Stimulated activated CD4-positive, alpha-beta T cell treated with anti-CD3 and anti-CD28 coated beads, Interleukin-12 subunit alpha, Interleukin-12 subunit beta, amount 100 ng/mL, for 24 hours (primary cell): ENCODE measurements around the gene ZC3H10.
A peak's percentile ranks its signal among the peaks of the same experiment; 100 is the strongest.

Experiments used
- DNase-seq, 2 experiments: peaks; one replicate each; pipeline ENCODE4 v3.0.0-alpha.2; 2020; ENCODE audit warnings: low read depth in 2 of 2

The ZC3H10 gene

DNA sequence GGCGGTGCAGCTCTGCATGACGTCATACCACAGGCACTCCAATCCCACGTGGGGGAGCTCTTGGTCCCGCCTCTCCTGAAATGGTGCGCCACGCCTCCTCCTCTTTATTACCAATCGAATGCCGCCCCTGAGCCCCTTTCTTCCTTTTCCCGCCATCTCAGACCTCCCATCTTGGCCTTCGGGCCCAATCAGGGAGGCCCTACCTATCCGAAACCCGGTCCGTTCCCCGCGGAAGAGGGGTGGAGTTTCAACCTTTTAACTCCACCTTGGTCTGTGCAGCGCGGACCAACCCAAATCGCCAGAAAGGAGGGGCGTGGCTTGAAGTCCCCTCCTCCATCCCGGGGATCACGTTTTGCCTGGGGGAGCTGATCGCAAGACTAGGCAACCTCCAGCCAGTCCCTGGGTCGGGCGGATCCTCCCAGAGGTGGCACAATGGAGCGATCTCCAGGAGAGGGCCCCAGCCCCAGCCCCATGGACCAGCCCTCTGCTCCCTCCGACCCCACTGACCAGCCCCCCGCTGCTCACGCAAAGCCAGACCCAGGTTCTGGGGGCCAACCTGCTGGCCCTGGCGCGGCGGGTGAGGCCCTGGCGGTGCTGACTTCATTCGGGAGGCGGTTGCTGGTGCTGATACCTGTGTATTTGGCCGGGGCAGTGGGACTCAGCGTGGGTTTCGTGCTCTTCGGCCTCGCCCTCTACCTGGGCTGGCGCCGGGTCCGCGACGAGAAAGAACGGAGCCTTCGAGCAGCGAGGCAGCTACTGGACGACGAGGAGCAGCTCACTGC is 10.0 kb downstream of the ZC3H10 start, which contains the start of gene ESYT1:
Gene ESYT1, plus strand, starts transcription at position 380 of the 782 bp plus-strand sequence. Its CDS starts 53 bp downstream, at position 433.
- DNase-seq: peak; percentile 93 to 97

DNA sequence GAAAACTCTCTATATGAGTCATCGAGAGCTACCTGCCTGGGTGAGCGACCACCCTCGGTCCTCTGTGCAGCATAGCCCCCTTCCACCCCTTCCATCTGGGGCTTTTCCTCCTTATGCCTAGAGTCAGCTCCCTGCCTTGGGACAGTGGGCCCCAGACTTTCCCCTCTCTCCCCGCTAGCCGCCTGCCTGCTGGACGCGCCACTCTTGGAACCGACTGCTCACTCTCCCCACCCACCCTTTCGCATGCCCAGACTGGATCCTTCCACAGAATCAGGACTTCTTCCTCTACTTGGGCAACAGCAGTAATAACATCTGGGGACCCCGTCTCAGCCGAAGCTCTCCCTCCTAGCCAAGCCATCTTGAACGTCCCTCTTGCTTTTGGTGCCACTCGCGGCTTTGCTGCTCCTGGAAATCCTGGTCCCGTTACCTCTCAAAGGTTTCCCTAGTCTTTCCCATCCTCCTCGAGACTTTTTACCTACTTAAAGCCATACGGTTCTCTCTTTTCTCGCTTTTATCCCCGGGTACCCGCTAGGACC is 10.7 kb downstream of the ZC3H10 start:
- DNase-seq: no peak

DNA sequence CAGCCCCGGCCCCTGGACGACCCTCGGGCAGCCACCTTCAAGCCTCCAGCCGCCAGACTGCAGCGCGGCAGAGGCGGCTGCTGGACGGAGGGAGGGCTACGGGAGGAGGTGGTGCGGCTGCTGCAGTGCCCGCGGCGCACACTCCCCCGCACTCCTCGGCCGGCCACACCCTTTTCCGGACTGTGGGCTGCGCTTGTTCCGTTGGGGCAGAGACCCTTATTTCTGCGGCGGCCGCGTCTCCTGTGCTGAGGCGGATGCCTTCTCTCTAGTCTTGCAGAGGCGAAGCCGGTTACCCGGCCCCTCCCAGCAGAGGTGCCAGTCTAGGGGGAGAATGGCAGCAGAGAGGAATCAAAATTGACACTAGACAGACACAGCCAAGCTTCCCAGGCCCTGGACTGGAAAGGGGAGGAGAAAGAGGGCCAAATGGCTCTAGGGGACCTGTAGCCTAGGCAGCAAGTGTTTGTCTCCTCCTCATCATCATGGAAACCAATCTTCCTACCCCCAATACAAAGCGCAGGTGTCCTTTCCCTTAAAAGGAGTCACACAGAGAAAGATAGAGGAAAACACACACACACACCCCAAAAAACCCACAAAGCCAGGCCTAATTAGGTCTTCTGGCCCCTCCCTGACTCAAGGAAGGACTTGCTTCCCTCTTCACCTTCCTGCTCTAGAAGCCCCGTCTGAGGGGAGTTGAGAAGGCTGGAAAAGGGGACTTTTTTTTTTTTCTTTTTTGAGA is 11.3 kb downstream of the ZC3H10 start:
- DNase-seq: peak in 1 of 2 experiments; percentile 60

DNA sequence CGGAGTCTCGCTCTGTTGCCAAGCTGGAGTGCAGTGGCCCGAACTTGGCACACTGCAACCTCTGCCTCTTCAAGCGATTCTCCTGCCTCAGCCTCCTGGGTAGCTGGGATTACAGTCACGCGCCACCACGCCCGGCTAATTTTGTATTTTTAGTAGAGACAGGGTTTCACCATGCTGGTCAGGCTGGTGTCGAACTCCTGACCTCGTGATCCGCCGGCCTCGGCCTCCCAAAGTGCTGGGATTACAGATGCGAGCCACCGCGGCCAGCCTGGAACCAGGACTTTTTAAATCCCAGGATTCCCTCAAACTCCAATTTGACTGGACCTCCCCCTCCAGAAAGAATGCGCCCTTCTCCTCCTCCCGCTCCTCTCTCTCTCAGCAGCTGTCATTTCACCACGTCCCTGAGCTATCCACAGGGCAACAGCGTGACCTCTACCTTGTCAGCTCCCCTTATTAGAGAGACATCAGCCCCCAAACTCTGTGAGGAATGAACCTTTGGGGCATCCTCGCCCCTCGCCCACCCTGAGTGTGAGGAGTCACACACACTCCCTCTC is 12.0 kb downstream of the ZC3H10 start:
- DNase-seq: no peak

- no peak for DNase-seq
Observed at GRCh38 chr12:56130876-56131275, 12.8 kb downstream of the ZC3H10 start.

DNA sequence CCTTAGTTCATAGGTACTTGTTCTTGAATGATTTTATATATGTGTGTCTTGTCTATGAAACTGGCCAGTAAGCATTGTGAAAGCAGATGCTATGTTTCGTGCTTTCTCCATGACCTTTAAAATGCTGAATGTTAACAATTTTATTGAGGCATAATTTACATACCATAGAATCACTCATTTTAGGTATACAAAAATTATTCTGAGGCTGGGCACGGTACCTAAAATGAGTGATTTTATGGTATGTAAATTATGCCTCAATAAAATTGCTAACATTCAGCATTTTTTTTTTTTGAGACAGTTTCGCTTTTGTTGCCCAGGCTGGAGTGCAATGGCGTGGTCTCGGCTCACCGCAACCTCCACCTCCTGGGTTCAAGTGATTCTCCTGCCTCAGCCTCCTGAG is 16.8 kb downstream of the ZC3H10 start:
- no peak for DNase-seq

DNA sequence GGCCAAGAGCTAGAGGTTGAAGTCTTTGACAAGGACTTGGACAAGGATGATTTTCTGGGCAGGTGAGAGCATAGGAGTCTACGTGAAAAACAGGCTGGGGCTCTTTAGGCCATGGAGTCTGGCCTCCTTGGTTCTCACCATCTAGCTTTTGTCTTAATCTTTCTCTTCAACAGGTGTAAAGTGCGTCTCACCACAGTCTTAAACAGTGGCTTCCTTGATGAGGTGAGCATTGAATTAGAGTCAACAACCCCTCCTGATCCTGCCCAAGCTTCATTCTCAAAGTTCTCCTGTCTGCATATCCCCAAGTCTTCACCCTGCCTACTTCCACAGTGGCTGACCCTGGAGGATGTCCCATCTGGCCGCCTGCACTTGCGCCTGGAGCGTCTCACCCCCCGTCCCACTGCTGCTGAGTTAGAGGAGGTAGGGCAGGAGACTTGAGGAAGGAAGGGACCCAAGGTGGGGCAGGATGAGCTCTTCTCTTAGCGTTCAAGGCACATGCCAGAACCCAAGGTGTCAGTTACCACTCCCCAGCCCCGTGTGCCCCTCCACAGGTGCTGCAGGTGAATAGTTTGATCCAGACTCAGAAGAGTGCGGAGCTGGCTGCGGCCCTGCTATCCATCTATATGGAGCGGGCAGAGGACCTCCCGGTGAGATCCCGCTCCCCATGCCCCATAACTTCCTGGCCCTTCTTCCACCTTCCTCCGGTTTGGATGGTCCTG is 19.9 kb downstream of the ZC3H10 start:
- DNase-seq: no peak

DNA sequence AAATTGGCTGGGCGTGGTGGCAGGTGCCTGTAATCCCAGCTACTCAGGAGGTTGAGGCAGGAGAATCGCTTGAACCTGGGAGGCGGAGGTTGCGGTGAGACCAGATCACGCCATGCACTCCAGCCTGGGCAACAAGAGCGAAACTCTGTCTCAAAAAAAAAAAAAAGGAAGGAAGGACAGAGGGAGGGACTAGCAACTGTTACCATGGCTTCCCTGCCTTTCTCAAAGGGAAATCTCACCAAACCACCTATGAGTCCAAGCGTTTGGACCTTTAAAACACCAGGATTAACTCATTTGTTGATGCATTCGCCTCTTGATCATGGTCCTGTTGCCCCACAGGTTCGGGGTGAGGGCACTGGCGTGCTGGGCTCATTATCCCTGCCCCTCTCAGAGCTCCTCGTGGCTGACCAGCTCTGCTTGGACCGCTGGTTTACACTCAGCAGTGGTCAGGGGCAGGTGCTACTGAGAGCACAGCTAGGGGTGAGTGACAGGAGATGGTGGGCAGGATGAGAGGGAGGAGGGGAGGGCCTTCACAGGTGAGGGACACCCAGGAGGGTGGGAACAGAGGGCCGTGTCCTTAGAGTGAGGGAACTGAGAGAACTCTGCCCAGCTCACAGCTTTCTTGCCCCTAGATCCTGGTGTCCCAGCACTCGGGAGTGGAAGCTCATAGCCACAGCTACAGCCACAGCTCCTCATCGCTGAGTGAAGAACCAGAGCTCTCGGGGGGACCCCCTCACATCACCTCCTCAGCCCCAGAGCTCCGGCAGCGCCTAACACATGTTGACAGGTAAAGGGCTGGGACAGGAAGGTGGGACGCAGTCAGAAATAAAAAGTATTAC is 24.1 kb downstream of the ZC3H10 start:
- no peak for DNase-seq

DNA sequence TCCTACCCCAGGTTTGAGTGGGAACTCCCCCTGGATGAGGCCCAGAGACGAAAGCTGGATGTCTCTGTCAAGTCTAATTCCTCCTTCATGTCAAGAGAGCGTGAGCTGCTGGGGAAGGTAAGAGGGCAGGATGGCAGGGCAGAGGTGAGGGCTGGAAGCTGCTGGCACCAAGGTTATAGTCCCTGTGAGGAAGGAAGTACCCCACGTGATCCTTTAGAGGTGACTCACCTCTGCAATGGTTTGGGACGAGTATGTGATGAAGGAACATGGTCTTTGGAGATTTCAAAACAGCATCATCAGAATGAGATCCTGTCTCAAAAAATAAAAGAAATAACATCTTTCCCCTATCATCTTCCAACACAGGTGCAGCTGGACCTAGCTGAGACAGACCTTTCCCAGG is 25.2 kb downstream of the ZC3H10 start:
- DNase-seq: no peak

DNA sequence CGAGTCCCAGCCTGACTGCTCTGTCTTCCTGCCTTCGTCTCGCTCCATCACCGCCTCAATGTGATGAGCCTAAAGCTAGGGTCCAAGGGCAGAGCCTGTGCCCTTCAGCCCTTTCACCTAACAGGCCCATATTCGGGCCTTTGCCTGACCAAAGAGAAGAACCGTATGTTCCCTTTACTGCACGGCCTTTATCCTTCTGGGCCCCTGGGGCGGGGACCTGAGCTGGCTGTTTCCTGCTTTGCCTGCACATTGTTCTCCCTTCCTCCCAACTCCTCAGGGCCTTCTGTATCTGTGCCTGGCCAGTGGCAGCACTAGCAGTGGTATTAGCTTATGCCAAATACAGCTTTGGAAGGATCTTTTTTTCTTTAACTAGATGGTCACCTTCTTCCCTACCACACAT is 25.8 kb downstream of the ZC3H10 start:
- no peak for DNase-seq

GRCh38 chr12:56145217-56145616 is 27.2 kb downstream of the ZC3H10 start:
- no peak for DNase-seq

DNA sequence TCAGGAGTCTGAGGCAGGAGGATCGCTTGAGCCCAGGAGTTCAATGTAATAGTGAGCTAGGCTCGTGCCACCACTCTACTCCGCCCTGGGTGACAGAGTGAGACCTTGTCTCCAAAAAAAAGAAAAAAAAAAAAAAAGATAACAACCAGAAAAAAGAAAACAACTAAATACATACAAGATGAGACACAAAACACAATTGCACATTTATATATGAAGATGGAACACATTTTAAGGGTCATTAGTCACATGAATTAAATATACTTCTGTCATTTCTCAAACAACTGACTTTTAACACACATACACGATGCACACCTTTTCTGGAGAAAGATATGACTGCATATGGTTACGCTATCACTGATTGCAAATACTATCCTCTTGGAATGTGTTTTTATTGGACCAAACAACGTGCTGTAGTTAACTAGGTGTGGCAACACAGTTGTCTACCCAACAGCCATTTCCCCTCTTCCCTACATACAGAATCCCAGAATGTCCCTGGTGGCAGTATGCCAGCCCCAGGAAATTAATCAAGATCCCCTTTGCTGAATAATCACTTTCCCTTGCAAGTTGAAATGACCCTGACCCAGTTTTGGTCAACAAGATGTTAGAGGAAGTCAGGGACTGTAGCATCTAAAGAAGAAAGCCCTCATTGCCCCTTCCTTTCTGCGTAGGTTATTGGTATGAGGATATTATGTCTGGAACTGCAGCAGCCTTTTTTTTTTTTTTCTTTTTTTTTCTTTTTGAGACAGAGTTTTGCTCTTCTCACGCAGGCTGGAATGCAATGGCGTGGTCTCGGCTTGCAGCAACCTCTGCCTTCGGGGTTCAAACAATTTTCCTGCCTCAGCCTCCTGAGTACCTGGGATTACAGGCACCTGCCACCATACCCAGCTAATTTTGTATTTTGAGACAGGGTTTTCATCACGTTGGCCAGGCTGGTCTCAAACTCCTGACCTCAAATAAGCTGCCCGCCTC is 28.7 kb downstream of the ZC3H10 start:
- no peak for DNase-seq

GRCh38 chr12:56150563-56150962 is 32.5 kb downstream of the ZC3H10 start:
- DNase-seq: no peak

DNA sequence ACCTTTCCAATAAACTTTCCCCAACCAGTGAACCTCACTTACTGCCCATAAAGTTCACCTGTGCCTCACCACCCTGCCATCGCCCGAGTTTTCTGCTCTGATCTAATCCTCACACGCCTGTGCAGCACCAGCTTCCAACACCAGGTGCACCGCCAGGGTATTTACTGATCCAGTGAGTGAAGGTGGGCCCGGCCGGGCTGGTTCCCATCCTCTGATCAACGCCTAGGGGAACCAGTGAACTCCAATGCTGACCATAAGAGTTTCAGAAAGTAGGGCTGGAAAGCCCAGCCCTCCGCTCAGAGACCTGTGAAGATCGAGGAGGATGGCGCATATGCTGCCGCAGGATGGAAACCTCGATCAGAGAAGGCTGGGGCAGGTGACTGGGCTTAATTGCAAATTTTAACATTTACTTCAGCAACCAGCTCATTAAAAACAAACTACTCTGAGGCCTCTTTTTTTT is 33.6 kb downstream of the ZC3H10 start:
- peak; percentile 42 to 66 for DNase-seq

GRCh38 chr12:56152132-56152755 is 34.2 kb downstream of the ZC3H10 start, which contains the start of gene MYL6B:
MYL6B (plus strand) TSS chr12:56152587; CDS start chr12:56153919, 1,332 bp downstream.
- peak; percentile 89 to 94 for DNase-seq

DNA sequence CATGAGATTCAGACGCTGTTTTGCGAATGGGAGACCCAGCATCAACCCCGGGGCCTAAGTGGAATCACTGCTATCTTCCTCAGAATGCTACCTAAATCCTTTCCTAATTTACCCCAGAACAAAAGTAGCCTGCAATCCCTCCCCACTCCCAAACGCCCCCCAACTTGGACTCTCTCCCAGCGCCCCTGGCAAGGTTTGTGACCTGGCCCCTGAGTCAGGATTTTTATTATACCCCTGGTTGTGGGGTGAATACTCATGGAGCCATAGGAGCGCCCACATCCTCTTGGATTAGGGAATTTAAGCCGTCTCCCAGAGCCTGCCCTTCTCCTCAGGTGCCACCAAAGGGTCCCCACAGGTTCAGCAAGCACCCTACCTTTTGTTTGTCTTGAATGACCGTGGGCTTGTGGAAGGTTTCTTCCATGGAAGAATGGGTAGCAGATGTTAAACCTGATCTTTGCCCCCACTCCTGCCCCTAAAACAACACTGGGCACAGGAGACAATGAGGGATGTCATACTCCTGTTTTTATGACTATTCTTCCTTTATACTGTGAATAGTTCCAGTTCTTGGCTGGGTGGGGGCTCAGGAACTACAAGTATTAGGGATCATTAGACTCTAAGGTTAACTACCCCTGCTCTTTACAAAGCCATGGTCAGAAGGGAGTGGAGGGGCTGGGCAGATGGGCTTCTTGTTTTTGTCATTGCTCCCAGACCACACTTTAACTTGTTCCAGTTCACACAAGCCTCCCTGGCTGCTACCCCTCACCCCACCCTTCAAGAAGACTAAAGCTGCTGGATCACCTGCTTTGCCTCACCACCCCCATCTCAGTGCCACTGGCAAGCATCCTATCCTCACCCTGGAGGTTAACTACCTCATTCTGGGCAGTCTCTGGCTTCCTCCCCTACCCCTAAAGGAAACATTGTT is 35.0 kb downstream of the ZC3H10 start:
- no peak for DNase-seq

GRCh38 chr12:56153678-56154065 is 35.6 kb downstream of the ZC3H10 start:
- no peak for DNase-seq

DNA sequence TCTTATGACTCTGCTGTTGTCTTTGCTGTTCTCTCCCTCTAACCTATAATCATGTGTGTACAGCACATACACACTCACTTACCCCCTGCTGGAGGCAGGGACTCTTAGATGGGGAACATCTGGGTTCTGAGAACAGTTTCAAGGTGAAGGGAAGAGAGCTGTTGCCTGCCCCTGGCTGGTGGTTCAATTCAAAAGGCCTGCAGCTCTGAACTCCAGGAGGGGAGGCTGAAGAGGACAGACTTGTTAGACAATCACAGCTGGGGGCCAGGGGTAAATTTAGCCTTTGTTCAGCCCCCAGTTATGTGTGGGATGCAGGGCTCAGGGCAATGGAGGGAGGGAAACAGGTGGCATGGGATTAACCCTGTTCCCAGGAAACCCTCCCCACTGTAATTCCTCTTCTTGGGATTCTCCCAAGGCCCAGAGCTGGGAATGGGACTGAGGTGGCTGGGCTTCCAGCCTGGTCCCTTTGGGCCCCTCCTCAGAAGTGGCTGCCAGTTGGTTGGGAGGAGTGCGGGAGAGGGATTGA is 36.2 kb downstream of the ZC3H10 start:
- DNase-seq: no peak
